CD4-positive, CD25-positive, alpha-beta regulatory T cell (primary cell): ENCODE results near the gene TECPR2. TPM values are rescaled to one million over a fixed set of nuclear protein-coding genes. Genes with fewer than 3 reads are reported as not detected.

Experiments
- ATAC-seq, 2 donors: fragments of 150-1000 bp; cut with Tn5 transposase; one replicate each; pipeline ENCODE4 v1.10.0; 2021; ENCODE audit warnings: low read depth in 2 of 2, moderate number of reproducible peaks in 2 of 2, moderate library complexity in 1 of 2
- DNase-seq, 3 donors: peaks; one replicate each; pipeline versions ENCODE4 v3.0.0 to v3.0.0-alpha.2; 2012 to 2022; ENCODE audit warnings: mixed read lengths in 1 of 3
- H3K27ac ChIP-seq: one replicate; pipeline ENCODE4 v1.7.0; 2013; ENCODE audit warnings: mild to moderate bottlenecking, low read length; ENCODE audit not compliant: insufficient read depth, poor library complexity, severe bottlenecking
- H3K27me3 ChIP-seq: one replicate; pipeline ENCODE4 v1.7.0; 2013; ENCODE audit warnings: low read length; ENCODE audit not compliant: control insufficient read depth, insufficient read depth
- H3K36me3 ChIP-seq: one replicate; pipeline ENCODE4 v1.7.0; 2013; ENCODE audit warnings: mild to moderate bottlenecking, low read length, moderate library complexity; ENCODE audit not compliant: control insufficient read depth, insufficient read depth
- H3K4me1 ChIP-seq: 2 replicates; pipeline ENCODE4 v1.7.0; 2013; ENCODE audit warnings: mild to moderate bottlenecking, low read length; ENCODE audit not compliant: insufficient read depth, control insufficient read depth, poor library complexity, severe bottlenecking
- H3K4me3 ChIP-seq: one replicate; pipeline ENCODE4 v1.7.0; 2013; ENCODE audit warnings: low read depth, mild to moderate bottlenecking, low read length, moderate library complexity
- H3K9me3 ChIP-seq, 2 experiments: 1 replicate in 1 of 2; 2 replicates in 1 of 2; pipeline ENCODE4 v1.7.0; 2013; ENCODE audit warnings: low read length in 2 of 2, mild to moderate bottlenecking in 1 of 2, moderate library complexity in 1 of 2; ENCODE audit not compliant: control insufficient read depth in 2 of 2
- H3K27ac Mint-ChIP-seq, 3 donors: one replicate each; pipeline ENCODE4 v1.8.0; 2020 to 2022; ENCODE audit warnings: mild to moderate bottlenecking in 3 of 3, mixed read lengths in 3 of 3, moderate library complexity in 2 of 3
- H3K27me3 Mint-ChIP-seq: one replicate; pipeline ENCODE4 v1.8.0; 2022; ENCODE audit warnings: mild to moderate bottlenecking, mixed read lengths
- H3K36me3 Mint-ChIP-seq: one replicate; pipeline ENCODE4 v1.8.0; 2020; ENCODE audit warnings: mixed read lengths
- H3K4me1 Mint-ChIP-seq, 4 donors: one replicate each; pipeline ENCODE4 v1.8.0; 2020 to 2022; ENCODE audit warnings: mixed read lengths in 4 of 4, mild to moderate bottlenecking in 1 of 4
- H3K4me3 Mint-ChIP-seq, 4 donors: one replicate each; pipeline ENCODE4 v1.8.0; 2020 to 2022; ENCODE audit warnings: mild to moderate bottlenecking in 4 of 4, mixed read lengths in 4 of 4, moderate library complexity in 3 of 4
- H3K9me3 Mint-ChIP-seq, 7 donors: one replicate each; pipeline ENCODE4 v1.8.0; 2020 to 2022; ENCODE audit warnings: mixed read lengths in 7 of 7, mild to moderate bottlenecking in 3 of 7, moderate library complexity in 2 of 7
- polyA plus RNA-seq, 4 donors: library from polyadenylated mRNA; unstranded; fragments of 300-500 nt; fragmentation: Illumina TruSeq; gene quantifications; one replicate each; pipeline ENCODE4 v1.2.3, GENCODE V29; 2021
- total RNA-seq: library from RNA; stranded (reverse); gene quantifications from one replicate; pipeline ENCODE4 v1.2.3, GENCODE V29; 2022

TECPR2 gene
- total and polyA plus RNA-seq, 5 donors from 2014 or later: 2.4 to 12.7 (median 2.9) TPM

DNA sequence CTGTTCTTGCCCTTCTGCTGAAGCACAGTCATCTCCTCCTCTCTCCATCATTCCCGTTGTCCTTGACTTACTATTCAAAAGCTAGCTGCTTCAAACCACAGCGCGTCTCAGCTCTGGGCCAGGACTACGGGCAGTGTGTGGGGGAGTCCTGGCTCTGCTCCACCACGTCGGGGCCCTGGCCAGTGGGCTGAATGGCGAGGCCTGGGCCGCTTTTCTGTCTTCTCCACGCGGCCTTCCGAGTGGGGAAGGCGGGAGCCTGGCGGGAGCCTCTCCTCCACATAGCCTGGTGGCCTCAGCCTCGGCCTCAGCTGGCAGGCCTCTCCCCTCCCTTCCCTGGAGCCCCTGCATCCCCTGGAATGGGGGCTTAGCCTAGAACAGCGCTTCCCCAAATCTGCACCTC is 130.4 kb downstream of the TECPR2 start:
- Mint-ChIP-seq H3K4me1 (no peaks in the 10 kb centered on the region), H3K27me3 (no peaks in the 10 kb centered on the region), H3K27ac (no peak overlapping the region), H3K9me3 (no peaks in the 10 kb centered on the region), H3K36me3 (peaks cover 3% of the 10 kb centered on the region), H3K4me3 (no peak overlapping the region)
- Histone ChIP-seq H3K36me3 (no peaks in the 10 kb centered on the region), H3K27me3 (no peaks in the 10 kb centered on the region), H3K27ac (no peak overlapping the region), H3K4me3 (no peak overlapping the region), H3K9me3 (no peaks in the 10 kb centered on the region), H3K4me1 (no peaks in the 10 kb centered on the region)
- ATAC-seq (no peak), DNase-seq (no peak)

DNA sequence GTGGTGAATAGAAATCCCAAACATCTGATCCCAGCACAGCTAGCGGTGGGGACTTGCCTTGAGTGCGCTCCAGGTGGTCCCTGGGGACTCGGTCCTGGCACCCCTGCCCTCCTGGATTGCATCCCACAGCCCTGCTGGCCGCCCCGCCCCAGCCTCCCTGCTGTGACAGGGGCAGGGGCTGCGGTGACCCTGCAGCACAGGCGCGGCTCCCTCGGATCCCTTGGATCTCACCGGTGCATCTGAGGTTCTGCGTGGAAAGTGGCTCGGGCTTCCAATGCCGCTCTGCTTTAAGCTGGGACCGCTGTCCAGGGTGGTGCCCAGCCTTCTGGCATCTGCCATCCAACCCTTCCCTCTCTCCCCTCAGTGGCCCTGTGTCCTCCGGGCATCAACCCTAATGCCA is 130.8 kb downstream of the TECPR2 start:
- Histone ChIP-seq H3K4me3 (no peak overlapping the region), H3K27me3 (no peaks in the 10 kb centered on the region), H3K4me1 (no peaks in the 10 kb centered on the region), H3K27ac (no peak overlapping the region), H3K36me3 (peaks cover 4% of the 10 kb centered on the region), H3K9me3 (no peaks in the 10 kb centered on the region)
- peaks cover 3% of the 10 kb centered on the region for H3K36me3 Mint-ChIP-seq
- no peaks in the 10 kb centered on the region for H3K27me3 Mint-ChIP-seq
- no peak overlapping the region for H3K4me3 Mint-ChIP-seq
- ATAC-seq (no peak), DNase-seq (no peak)
- peaks cover 0 to under 1% (median 0%) of the 10 kb centered on the region in 7 donors for H3K9me3 Mint-ChIP-seq
- H3K27ac Mint-ChIP-seq: no peak overlapping the region
- no peaks in the 10 kb centered on the region for H3K4me1 Mint-ChIP-seq

DNA sequence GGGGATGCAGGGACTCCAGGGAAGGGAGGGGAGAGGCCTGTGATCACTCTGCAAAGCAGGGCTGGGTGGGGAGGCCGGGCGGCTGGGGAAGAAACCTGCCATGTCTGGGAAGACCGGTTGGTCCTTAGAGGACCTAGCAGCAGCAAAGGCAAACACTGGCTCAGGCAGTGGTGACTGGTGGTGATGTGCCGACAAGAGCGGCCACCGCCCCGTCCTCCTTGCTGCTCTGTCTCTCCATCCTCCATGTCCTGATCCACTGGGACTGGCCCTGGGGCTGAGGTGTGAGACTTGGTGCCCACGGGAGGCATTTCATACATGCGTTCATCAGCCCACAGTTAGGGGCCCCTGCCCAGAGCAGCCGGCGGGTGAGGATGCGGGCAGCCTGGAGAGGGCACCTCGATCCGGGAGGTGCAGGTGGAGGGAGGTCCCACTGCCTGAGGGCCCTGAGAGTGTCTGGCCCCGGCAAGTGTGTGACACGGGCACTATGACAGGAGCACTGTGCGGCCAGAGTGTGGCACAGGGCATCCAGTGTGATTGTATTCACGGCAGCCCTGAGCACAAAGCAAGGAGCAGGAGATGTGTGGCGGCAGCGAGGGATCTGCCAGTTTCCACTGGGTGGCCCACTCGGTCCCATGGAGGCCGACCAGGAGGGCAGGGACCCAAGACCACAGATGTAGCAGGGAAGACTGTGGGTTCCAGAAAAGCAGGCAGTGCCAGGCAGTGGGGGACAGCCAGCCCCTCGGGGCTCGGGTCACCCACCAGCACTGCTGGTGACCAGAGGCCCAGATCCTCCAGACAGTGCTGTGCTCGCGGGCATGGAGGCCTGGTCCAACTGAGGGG is 133.0 kb downstream of the TECPR2 start:
- H3K4me1 Mint-ChIP-seq: peaks cover 0 to 3% (median 0%) of the 10 kb centered on the region in 4 donors
- DNase-seq: no peak
- H3K9me3 Mint-ChIP-seq: peaks cover 0 to 1% (median 0%) of the 10 kb centered on the region in 7 donors
- H3K27me3 ChIP-seq: no peaks in the 10 kb centered on the region
- H3K9me3 ChIP-seq: no peaks in the 10 kb centered on the region
- ATAC-seq: no peak
- no peak overlapping the region for H3K27ac ChIP-seq
- H3K36me3 ChIP-seq: peaks cover 4% of the 10 kb centered on the region
- H3K27ac Mint-ChIP-seq: peak overlapping the region in 1 of 3 donors; percentile 31
- no peaks in the 10 kb centered on the region for H3K4me1 ChIP-seq
- H3K4me3 Mint-ChIP-seq: no peak overlapping the region
- no peak overlapping the region for H3K4me3 ChIP-seq
- peaks cover 8% of the 10 kb centered on the region for H3K36me3 Mint-ChIP-seq
- no peaks in the 10 kb centered on the region for H3K27me3 Mint-ChIP-seq

DNA sequence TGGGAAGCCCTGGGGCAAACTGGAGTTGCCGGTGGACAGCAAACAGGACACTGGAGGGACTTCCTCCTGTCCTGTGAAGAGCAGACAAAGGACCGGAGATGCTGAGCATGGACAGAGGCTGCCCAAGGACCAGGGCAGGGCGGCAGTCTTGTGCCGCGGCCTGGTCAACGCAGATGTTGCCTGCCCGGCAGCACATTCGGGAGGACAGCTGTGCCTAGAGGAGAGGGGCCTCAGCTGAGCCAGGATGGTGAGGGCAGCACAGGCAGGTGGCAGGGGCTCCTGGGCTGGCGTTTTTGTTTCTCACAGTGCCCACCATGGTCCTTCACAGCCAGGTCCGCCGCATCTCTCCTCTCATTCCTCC is 133.6 kb downstream of the TECPR2 start:
- no peak for DNase-seq
- Mint-ChIP-seq H3K4me3 (no peak overlapping the region), H3K9me3 (peaks cover 0 to 1% (median 0%) of the 10 kb centered on the region in 7 donors), H3K27ac (no peak overlapping the region), H3K27me3 (no peaks in the 10 kb centered on the region), H3K36me3 (peaks cover 6% of the 10 kb centered on the region), H3K4me1 (peaks cover 0 to 5% (median 0%) of the 10 kb centered on the region in 4 donors)
- H3K27ac ChIP-seq: no peak overlapping the region
- ATAC-seq: no peak
- H3K36me3 ChIP-seq: peaks cover 4% of the 10 kb centered on the region
- no peaks in the 10 kb centered on the region for H3K27me3 ChIP-seq
- H3K4me1 ChIP-seq: no peaks in the 10 kb centered on the region
- H3K9me3 ChIP-seq: no peaks in the 10 kb centered on the region
- no peak overlapping the region for H3K4me3 ChIP-seq

DNA sequence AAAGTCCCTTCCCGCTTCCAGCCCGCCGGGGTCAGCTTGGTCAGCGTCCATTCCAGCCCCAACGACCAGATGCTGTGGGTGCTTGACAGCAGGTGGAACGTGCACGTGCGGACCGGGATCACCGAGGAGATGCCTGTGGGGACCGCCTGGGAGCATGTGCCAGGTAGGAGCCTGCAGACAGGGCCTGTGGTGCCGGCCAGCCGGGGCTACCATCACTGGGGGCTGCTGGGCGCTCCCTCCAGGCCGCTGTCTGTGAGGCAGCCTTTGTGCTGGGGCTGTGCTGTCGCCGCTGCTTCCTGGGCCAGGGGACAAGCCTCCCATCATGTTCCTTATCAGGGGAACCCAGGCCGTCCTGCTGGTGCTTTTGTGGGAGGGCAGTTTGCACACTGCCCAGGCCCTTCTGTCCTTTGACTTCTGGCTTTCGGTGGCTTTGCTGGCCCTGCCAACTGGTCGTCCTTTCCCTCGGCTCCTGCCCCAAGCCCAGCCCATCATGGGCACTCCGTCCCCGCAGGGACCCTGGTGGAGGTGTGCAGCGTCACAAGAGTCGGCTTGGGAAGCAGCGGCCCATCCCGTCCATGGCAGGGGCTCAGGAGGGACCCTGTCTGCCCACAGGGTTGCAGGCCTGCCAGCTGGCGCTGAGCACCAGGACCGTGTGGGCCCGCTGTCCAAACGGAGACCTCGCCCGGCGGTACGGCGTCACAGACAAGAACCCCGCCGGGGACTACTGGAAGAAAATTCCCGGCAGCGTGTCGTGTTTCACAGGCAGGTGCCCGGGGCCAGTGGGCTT is 134.4 kb downstream of the TECPR2 start:
- Histone ChIP-seq H3K27ac (no peak overlapping the region), H3K36me3 (peaks cover 4% of the 10 kb centered on the region), H3K4me3 (no peak overlapping the region), H3K27me3 (no peaks in the 10 kb centered on the region), H3K9me3 (no peaks in the 10 kb centered on the region), H3K4me1 (no peaks in the 10 kb centered on the region)
- Mint-ChIP-seq H3K9me3 (peaks cover 0 to 1% (median 0%) of the 10 kb centered on the region in 7 donors), H3K4me1 (peaks cover 0 to 5% (median 0%) of the 10 kb centered on the region in 4 donors), H3K4me3 (no peak overlapping the region), H3K36me3 (peaks cover 6% of the 10 kb centered on the region), H3K27ac (no peak overlapping the region), H3K27me3 (no peaks in the 10 kb centered on the region)
- no peak for ATAC-seq
- no peak for DNase-seq

DNA sequence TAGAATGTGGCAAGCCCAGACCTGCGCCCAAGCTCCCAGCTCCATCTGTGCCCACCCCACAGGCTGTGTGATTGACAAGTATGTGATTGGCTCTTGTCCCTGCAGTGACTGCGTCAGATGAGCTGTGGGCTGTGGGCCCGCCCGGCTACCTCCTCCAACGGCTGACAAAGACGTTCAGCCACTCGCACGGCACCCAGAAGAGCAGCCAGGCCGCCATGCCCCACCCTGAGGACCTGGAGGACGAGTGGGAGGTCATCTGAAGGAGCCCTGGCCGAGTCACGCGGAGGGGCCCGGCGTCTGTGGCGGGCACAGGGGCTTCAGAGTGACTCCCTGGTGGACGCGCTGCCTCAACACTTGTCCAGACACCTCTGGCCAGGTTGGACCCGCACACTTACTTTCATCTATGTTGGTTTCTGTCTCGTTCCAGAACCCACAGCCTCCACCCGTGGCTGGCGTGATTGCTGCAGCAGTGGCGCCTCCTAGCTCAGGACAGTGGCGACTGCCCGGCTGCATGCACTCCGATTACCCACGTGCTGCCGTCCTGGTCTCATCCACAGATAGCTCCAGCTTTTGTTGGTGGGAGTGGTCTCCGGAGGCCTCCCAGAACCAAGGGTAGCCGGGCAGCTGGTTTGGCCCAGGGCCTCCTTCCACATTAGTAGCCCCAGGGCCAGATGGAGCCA is 135.4 kb downstream of the TECPR2 start:
- Mint-ChIP-seq H3K9me3 (peaks cover 0 to 1% (median 0%) of the 10 kb centered on the region in 7 donors), H3K4me1 (peaks cover 0 to 5% (median 0%) of the 10 kb centered on the region in 4 donors), H3K36me3 (peaks cover 6% of the 10 kb centered on the region), H3K27ac (no peak overlapping the region), H3K27me3 (no peaks in the 10 kb centered on the region), H3K4me3 (no peak overlapping the region)
- DNase-seq (no peak), ATAC-seq (no peak)
- Histone ChIP-seq H3K9me3 (no peaks in the 10 kb centered on the region), H3K27me3 (no peaks in the 10 kb centered on the region), H3K27ac (no peak overlapping the region), H3K4me1 (no peaks in the 10 kb centered on the region), H3K4me3 (no peak overlapping the region), H3K36me3 (peaks cover 4% of the 10 kb centered on the region)

DNA sequence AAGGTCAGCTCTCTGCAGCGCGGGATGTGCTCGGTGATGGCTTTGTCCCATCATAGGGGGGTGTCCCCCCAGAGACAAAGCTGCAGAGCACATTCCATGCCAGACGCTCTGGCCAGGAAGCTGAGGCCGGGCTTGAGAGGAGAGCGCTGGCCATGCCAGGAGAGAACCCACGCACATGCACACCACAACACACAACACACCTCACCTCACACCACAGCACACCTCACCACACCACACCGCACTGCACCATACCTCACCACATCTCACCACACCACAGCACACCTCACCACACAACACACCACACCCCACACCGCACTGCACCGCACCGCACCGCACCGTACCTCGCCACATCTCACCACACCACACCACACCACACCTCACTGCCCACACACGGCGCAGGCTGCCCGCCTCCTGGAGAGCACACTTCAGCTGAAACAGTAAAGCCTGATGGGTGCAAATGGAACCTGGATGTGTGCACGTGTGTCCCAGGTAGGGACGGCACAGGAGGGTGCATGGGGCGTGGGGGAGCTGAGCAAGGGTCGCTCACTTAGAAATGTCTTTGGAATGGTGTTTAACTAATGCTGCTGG is 136.0 kb downstream of the TECPR2 start:
- H3K4me1 ChIP-seq: no peaks in the 10 kb centered on the region
- H3K27ac Mint-ChIP-seq: no peak overlapping the region
- no peak overlapping the region for H3K4me3 Mint-ChIP-seq
- no peaks in the 10 kb centered on the region for H3K9me3 ChIP-seq
- H3K4me3 ChIP-seq: no peak overlapping the region
- peaks cover 0 to 1% (median 0%) of the 10 kb centered on the region in 7 donors for H3K9me3 Mint-ChIP-seq
- no peaks in the 10 kb centered on the region for H3K27me3 ChIP-seq
- no peaks in the 10 kb centered on the region for H3K27me3 Mint-ChIP-seq
- peaks cover 0 to 9% (median 2%) of the 10 kb centered on the region in 4 donors for H3K4me1 Mint-ChIP-seq
- ATAC-seq (no peak), DNase-seq (no peak)
- H3K36me3 ChIP-seq: peaks cover 4% of the 10 kb centered on the region
- H3K36me3 Mint-ChIP-seq: peaks cover 6% of the 10 kb centered on the region
- no peak overlapping the region for H3K27ac ChIP-seq
